ENCODE measurements around the gene UTP4.

The UTP4 gene

GRCh38 chr16:69180011-69180338 is 47.5 kb downstream of the UTP4 start:
- no peak for DNase-seq

GRCh38 chr16:69182730-69183416 is 50.4 kb downstream of the UTP4 start:
- DNase-seq = no peak

GRCh38 chr16:69186642-69187445 is 54.4 kb downstream of the UTP4 start, which contains the start of gene SNTB2:
Gene SNTB2 (plus strand): TSS chr16:69187164. CDS start chr16:69187167, 3 bp downstream.
- peak; percentile 81 for DNase-seq

GRCh38 chr16:69187446-69188235 is 55.2 kb downstream of the UTP4 start:
- peak; percentile 54 for DNase-seq

GRCh38 chr16:69188236-69188549 is 55.7 kb downstream of the UTP4 start:
- no peak for DNase-seq

- no peak for DNase-seq
Observed at GRCh38 chr16:69188716-69189115, 56.3 kb downstream of the UTP4 start.

- no peak for DNase-seq
Observed at GRCh38 chr16:69190046-69190588, 57.7 kb downstream of the UTP4 start.

- no peak for DNase-seq
Observed at GRCh38 chr16:69190598-69190997, 58.1 kb downstream of the UTP4 start.

- DNase-seq = no peak
Observed at GRCh38 chr16:69191136-69191535, 58.7 kb downstream of the UTP4 start.

- DNase-seq = no peak
Observed at GRCh38 chr16:69193855-69194254, 61.4 kb downstream of the UTP4 start.

GRCh38 chr16:69194488-69194887 is 62.0 kb downstream of the UTP4 start:
- DNase-seq = no peak

GRCh38 chr16:69195369-69196029 is 63.0 kb downstream of the UTP4 start:
- DNase-seq = no peak

GRCh38 chr16:69197573-69197972 is 65.1 kb downstream of the UTP4 start:
- no peak for DNase-seq

GRCh38 chr16:69199382-69199781 is 66.9 kb downstream of the UTP4 start:
- no peak for DNase-seq

- no peak for DNase-seq
Observed at GRCh38 chr16:69201291-69201690, 68.8 kb downstream of the UTP4 start.

GRCh38 chr16:69201787-69202186 is 69.3 kb downstream of the UTP4 start:
- no peak for DNase-seq

- no peak for DNase-seq
Observed at GRCh38 chr16:69204172-69204571, 71.7 kb downstream of the UTP4 start.

GRCh38 chr16:69209735-69210134 is 77.3 kb downstream of the UTP4 start:
- DNase-seq = no peak

- no peak for DNase-seq
Observed at GRCh38 chr16:69217433-69217832, 85.0 kb downstream of the UTP4 start.

All from activated naive CD4-positive, alpha-beta T cell treated with Interleukin-2 at 50 U/mL for 16 hours (primary cell).